Lower leg skin (tissue), 4 donors: ENCODE results near the gene CASP10. TPM values are rescaled to one million over a fixed set of nuclear protein-coding genes. Genes with fewer than 3 reads are reported as not detected.

Source experiments
- DNase-seq, 2 donors: peaks; one replicate each; pipeline ENCODE4 v3.0.0-alpha.2; 2019; ENCODE audit warnings: low spot score in 2 of 2
- H3K4me3 ChIP-seq: fragments of 200-600 bp; sonication (generic); 2 replicates; pipeline ENCODE4 v1.5.1; 2017; ENCODE audit warnings: mild to moderate bottlenecking, low read depth; ENCODE audit not compliant: poor library complexity, severe bottlenecking
- CTCF ChIP-seq, 3 donors: fragments of 450-650 bp; IDR thresholded peaks; one replicate each; pipeline ENCODE4 v1.5.1; 2016; ENCODE audit warnings: antibody characterized with exemption in 3 of 3, mild to moderate bottlenecking in 3 of 3, moderate library complexity in 2 of 3
- POLR2A ChIP-seq, 2 donors: fragments of 450-650 bp; IDR thresholded peaks; one replicate each; pipeline ENCODE4 v1.6.1; 2016 to 2017; ENCODE audit warnings: antibody characterized with exemption in 2 of 2, mild to moderate bottlenecking in 1 of 2, moderate library complexity in 1 of 2
- WGBS, 2 donors: methylation state at CpG; one replicate each; pipeline ENCODE4 v1.1.5; 2018; 5-methylcytosine and 5-hydroxymethylcytosine counted together
- intact Hi-C: fragments of 100-400 bp; cut with DNase I; formaldehyde crosslinking; loops from one replicate; pipeline ENCODE4 v1.15.0; 2023; ENCODE audit warnings: low total_unique reads
- total RNA-seq, 4 donors: library from RNA; depleted of rRNA; stranded (reverse); fragments of >200 nt; gene quantifications; one replicate each; pipeline ENCODE4 v1.1.0, GENCODE V29; 2016

The CASP10 gene
- total RNA-seq, 4 donors from 2014 or later = 4.0 to 6.3 (median 4.2) TPM

GRCh38 chr2:201199847-201200246 lies 16.9 kb downstream of the CASP10 start:
- no peak for DNase-seq
- no peak overlapping the region for H3K4me3 ChIP-seq
- 79 to 82% methylated on average over 5 of the region's 5 CpGs for WGBS, 2 donors
- TF ChIP-seq POLR2A (IDR thresholded peaks at IDR 0.05) (no peak), CTCF (IDR thresholded peaks at IDR 0.05) (no peak)
- intact Hi-C loops = no loop called here

- TF ChIP-seq POLR2A (IDR thresholded peaks at IDR 0.05) (no peak), CTCF (IDR thresholded peaks at IDR 0.05) (no peak)
- DNase-seq = no peak
- H3K4me3 ChIP-seq = no peak overlapping the region
- intact Hi-C loops = no loop called here
- WGBS, 2 donors = 81 to 82% methylated on average over 8 of the region's 8 CpGs
Measured at GRCh38 chr2:201200345-201200744, 17.4 kb downstream of the CASP10 start.

DNA sequence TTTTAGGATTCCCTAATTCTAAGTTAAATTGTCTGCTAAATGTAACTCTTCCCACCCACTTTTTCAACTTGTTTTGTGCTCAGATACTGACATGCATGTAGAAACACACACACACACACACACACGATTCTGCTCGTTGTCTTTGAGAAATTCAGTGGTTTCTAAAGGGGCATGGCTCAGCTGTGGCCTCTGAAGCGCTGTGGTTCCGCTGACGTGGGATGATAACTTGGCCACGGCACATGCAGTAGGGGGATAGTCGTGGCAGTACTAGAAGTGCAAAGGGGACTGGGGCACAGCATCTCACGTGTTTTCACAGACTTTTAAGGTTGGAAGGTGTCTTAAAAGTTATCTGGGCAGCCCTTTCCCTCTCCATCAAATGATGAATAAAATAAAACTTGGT lies 18.4 kb downstream of the CASP10 start:
- TF ChIP-seq CTCF (IDR thresholded peaks at IDR 0.05) (no peak), POLR2A (IDR thresholded peaks at IDR 0.05) (no peak)
- no peak overlapping the region for H3K4me3 ChIP-seq
- no peak for DNase-seq
- intact Hi-C loops = no loop called here
- 89 to 90% methylated on average over 8 of the region's 8 CpGs for WGBS, 2 donors

DNA sequence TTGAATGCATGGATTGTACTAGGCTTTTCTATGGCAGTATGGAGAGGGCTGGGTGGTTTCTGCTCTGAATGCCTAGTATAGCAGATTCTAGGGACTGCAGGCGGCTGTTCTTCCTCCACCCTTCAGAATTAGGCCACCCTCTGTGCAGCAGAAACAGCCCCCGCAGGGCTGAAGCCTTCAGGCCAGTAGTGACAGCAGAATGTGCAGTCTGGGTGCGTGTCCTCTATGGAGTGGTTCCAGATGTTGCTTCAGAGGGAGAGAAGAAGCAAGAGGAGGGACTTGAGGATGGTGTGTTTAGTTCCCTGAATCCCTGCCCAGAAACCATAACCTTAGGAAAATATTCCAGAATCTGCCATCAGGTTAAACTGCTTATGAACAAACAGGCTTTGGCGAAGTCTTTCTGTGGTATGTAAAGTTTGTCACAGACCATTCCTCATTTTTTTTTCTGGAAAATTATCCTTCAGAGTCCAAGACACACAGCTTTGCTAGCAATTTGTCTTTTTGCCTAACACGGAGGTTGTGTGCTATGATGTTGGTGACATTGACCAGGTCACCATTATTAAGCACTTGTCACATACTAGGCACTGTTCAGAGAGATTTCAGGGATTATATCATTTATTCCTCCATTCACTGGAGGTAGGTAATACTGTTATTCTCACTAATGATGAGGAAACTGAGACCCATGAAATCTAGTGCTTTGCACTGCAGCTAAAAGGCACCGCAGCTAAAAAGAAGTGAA lies 21.1 kb downstream of the CASP10 start:
- TF ChIP-seq CTCF (IDR thresholded peaks at IDR 0.05) (no peak), POLR2A (IDR thresholded peaks at IDR 0.05) (no peak)
- 61 to 64% methylated on average over 6 of the region's 6 CpGs for WGBS, 2 donors
- DNase-seq = no peak
- H3K4me3 ChIP-seq = no peak overlapping the region
- intact Hi-C loops = no loop called here

- H3K4me3 ChIP-seq = no peak overlapping the region
- 84 to 85% methylated on average over 9 of the region's 9 CpGs for WGBS, 2 donors
- TF ChIP-seq CTCF (IDR thresholded peaks at IDR 0.05) = no peak
- no peak for TF ChIP-seq POLR2A (IDR thresholded peaks at IDR 0.05)
- no peak for DNase-seq
- intact Hi-C loops = no loop called here
Measured at GRCh38 chr2:201204655-201205514, 21.9 kb downstream of the CASP10 start.
